Hepatocyte (in vitro differentiated cells): Measurements from ENCODE around the gene ASS1.

ENCODE experiments used
- CTCF ChIP-seq: fragments of 200-600 bp; sonication (generic); IDR thresholded peaks from 2 replicates; pipeline ENCODE4 v1.5.1; 2016; ENCODE audit warnings: antibody characterized with exemption, mild to moderate bottlenecking; ENCODE audit not compliant: poor library complexity
- EZH2 ChIP-seq: fragments of 200-600 bp; sonication (generic); IDR thresholded peaks from 2 replicates; pipeline ENCODE4 v1.6.1; 2016; ENCODE audit warnings: antibody characterized with exemption, mild to moderate bottlenecking, borderline replicate concordance
- EZH2phosphoT487 ChIP-seq: fragments of 200-600 bp; sonication (generic); IDR thresholded peaks from one replicate; pipeline ENCODE4 v1.6.1; 2018; ENCODE audit warnings: antibody characterized with exemption, mild to moderate bottlenecking, low read depth, moderate library complexity; ENCODE audit not compliant: unreplicated experiment, severe bottlenecking

- TF ChIP-seq CTCF (no peak), EZH2phosphoT487 (no peak), EZH2 (no peak)
These were observed 17.4 kb upstream of the ASS1 start for GRCh38 chr9:130427326-130427725.
